Stimulated activated CD8-positive, alpha-beta memory T cell treated with anti-CD3 and anti-CD28 coated beads, Interleukin-15, amount 100 ng/mL, for 48 hours (primary cell): ENCODE measurements around the gene OSBPL10.

Source experiments
- DNase-seq, 2 donors: peaks; one replicate each; pipeline ENCODE4 v3.0.0-alpha.2; 2020; ENCODE audit warnings: low read depth in 2 of 2

OSBPL10 gene

GRCh38 chr3:31615071-31615875 is 365.8 kb downstream of the OSBPL10 start:
- no peak for DNase-seq

DNA sequence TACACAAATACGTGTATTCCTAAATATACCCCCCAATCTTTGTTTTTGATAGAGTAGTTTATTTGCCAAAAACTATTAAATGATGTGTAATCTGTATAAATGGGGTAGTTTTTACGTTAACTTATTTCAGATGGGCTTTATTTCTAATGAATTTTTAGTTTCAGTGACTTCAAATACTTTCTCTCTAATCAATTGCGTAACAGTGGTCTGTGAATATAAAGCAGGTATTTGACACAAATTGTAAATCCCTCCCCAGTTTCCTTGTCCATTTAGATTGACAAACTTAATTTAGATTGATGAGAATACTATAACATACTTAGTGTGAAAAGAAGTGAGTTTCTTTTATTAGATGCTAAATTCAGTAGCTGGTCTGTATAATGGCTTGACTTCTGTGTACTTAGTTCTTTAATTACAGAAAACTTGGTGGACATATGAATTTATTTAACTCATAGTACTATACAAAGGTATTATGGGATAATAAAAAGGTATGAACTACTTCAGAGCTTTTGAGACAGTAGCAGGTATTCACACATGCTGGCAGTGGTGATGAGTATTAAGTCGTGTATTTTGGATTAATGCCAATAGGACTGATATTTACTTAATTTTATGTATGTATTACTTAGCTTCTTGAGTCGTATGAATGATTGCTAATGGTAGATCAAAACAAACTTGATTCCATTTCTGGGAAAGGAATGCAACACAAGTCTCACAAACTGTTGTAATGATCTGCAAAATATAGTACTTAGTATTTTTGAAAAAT is 366.7 kb downstream of the OSBPL10 start:
- no peak for DNase-seq

- no peak for DNase-seq
Observed at GRCh38 chr3:31613654-31614053, 367.4 kb downstream of the OSBPL10 start.

DNA sequence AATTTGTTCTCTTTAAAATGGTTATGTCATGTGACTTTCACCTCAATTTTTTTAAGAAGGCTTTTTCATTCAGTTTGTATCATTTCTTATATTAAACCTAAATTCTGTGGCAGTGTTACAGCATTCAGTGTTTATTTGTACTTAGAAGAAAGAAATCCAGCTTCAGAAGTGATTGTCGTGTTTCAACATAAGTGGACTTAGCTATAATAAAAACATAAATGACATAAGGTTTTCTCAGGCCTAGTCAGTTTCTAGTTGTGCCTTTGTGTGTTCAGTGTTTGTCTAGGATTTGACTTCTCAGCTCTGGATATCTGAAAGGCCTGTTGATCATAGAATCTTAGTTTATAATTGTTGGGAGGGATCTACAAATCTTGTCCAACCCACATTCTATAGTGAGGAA is 367.9 kb downstream of the OSBPL10 start:
- DNase-seq, result no peak
